ELF-1 (cell line): Measurements from ENCODE around the gene ZMPSTE24.

Experiments
- DNase-seq: peaks from one replicate; pipeline ENCODE4 v3.0.0-alpha.2; 2016; ENCODE audit warnings: low read depth, low spot score

The ZMPSTE24 gene

DNA sequence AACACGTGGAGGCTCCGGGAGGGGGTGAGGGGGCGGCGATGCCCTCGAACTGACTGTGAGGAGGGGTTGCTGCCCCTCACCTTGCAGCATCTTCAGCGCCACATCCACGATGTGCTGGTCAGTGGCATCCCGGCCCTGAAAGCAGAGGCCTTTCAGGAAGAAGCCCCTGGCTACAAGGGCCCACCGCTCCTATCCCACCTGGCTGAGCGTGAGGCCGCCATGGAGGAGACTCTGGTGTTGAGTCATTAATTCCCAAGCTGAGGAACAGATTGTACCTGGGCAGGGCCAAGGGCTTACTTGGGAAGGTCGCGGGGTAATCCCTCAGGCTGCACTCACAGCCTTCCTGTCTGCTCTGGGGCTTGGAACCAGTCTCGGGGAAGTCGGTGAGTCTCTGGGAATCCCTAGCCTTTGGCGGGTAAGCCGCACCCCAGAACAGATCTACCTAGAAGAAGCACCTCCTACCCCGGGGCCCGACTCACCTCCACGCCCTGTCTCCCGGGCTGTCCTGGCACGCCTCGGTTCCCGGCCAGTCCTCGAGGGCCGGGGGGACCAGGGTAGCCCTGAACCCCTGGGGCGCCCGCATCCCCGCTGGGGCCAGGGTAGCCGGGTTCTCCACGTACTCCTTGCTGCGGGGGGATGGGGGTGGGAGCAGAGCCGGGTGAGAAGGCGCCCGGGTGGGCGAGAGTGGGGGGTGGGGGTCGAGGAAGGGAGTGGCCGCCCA is 45.2 kb downstream of the ZMPSTE24 start:
- DNase-seq: no peak

DNA sequence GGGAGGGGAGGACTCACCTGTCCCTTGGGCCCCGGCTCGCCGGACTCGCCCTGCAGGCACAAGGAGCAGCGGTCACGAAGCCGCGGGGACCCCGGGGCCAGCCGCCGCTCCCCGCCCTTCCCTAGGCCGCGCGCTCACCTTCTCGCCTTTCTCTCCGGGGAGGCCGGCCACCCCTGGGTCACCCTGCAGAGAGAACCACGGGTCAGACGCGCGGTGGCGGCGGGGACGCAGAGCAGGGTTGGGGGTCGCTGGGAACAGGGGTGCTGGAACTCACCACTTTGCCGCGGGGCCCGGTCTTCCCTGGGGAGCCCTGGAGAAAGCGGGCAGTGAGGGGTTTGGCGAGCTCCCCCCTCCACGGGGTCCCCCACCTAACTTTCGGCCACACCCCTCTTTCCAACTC is 45.8 kb downstream of the ZMPSTE24 start:
- no peak for DNase-seq

DNA sequence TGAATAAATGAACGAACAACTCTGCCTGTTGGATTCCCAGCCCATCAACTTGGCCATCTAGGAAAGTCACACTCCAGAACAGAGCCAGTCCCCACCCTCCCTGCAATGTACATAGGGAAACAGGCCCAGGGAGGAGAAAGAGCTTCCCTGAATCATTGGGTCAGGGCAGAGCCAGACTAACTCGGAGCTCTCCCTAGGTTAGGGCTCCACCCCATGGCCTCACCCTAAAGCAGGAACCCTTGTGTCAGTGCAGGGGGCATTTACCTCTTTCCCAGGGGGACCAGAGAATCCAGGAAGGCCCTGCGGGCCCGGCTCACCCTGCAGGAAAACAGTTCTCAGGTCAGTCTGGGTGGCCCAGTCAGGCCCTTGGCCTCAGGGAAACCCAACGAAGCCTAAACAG is 47.4 kb downstream of the ZMPSTE24 start:
- DNase-seq: peak; percentile 54

DNA sequence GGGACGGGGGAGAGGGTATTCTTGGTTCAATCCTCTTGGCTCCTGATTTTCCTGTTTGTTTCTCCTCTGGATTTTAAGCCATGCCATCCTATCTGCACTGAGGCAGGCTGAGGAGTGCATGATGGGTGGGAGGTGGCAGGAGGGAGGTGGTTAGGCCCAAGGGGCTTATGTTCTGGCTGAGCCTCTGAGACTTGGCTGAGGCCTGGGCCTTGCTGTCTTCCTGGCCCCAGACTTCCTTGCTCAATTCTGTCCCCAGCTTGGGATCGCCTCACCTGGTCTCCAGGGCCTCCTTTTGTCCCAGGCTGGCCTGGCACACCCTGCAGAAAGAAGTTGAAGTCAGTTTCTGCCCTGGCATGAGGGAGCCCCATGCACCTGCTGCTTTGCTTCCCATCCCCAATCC is 47.8 kb downstream of the ZMPSTE24 start:
- no peak for DNase-seq

DNA sequence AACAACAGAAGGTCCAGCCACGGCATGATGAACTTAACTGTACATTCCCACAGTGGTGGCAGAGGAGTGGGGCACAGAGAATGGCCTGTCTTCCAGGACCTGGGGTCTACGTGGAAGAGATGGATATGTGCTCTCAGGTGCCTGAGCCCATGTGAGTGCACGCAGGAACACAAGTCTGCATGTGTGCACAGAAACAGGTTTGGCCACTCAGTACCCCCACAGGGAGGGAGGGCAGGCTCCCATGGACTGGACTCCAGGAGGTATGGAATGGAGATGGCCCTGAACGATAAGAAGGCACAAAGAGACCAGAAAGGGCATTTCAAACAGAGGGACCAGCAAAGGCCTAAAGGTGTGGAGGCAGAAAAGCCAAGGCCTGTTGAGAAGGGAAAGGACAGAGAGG is 48.3 kb downstream of the ZMPSTE24 start:
- DNase-seq: peak; percentile 41

DNA sequence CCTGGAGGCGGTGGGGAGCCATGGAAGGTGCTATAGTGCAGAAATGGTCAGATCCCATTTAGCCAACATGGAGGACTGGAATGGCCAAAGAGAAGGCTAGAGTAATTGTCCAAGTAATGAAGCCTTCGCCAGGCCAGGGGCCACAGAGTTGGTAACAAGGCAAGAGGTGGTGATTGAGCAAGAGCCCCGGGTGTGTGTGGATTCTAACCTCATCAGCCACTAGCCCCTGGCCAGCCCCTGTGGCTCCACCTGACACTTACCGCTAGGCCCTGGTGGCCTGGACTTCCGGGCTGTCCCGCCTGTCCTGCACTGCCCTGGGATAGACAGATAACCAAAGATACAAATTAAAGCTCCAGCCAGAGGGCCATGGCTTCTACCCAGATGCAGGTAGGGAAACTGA is 49.1 kb downstream of the ZMPSTE24 start:
- no peak for DNase-seq

DNA sequence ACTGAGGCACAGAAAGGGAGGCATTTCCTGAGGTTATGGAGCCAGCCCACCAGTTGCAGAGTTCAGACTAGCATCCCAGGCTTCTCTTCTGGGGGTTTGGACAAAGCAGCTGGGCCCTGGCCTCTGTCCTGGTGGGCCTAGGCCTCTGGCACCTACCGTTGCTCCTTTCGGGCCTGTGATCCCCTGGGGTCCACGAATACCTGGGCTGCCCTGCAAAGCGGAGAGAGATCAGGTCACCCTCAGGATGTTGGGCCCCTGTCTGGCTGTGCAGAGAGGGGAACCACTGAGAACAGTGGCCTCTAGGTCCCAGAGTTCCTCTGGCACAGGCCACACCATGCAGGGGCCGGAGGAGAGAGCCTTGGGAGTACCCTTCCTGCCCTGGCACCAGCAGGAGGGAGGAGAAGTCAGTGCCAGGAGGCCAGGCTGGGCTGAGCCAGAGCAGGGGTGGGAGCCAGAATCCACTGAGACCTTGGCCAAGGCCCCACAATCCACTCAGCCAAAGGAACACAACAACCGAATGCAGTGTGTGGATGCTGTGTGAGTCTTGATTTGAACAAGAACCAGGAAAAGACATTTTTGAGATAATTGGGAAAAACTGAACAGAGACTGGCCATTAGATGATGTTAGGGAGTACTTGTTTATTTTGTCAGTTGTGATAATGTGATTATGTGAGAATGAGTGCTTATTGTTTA is 50.1 kb downstream of the ZMPSTE24 start:
- DNase-seq: no peak

DNA sequence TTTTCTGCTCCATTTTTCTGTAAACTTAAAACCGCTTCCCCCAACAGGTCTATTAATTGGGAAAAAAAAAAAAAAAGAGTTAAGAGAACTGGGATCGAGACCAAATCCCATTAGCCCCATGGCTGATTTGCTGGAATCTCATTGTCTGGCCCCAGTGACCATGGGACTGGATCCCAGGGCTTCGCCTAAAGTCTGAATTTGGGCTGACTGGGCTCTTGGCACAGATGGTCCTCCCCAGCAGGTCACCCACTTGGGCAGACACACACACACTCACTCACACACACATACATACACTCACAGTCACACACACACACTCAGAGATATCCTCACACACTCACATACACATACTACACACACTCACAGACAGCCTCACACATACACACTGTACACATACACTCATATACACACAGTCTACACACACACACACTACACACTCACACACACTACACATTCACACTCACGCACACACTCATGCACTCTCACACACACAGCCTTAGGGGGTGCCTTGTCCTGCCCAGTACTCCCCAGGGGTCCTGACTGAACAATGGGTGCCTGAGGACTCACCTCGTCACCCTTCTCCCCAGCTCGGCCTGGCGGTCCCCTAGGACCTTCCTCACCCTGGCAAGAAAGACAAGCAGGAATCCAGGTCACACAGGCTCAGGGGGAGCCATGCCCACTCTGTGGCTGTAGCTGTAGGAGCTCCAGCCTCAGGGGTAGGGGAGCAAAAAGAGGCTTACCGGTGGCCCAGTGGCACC is 51.5 kb downstream of the ZMPSTE24 start:
- DNase-seq: no peak

DNA sequence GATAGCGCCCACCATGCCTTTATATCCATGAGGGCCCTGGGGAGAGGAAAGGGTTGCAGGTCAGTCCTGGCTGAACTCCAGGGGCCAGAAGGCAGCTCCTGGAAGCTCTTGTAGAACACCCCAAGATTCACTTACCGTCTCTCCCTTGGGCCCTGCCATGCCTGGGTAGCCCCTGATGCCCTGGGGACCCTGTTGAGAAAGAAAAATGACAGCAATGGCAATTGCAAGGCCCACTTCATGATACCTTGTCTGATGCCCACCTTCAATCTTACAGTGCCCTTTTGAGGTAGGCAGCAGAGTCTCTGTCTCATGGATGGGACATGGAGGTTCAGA is 52.1 kb downstream of the ZMPSTE24 start:
- DNase-seq: no peak

DNA sequence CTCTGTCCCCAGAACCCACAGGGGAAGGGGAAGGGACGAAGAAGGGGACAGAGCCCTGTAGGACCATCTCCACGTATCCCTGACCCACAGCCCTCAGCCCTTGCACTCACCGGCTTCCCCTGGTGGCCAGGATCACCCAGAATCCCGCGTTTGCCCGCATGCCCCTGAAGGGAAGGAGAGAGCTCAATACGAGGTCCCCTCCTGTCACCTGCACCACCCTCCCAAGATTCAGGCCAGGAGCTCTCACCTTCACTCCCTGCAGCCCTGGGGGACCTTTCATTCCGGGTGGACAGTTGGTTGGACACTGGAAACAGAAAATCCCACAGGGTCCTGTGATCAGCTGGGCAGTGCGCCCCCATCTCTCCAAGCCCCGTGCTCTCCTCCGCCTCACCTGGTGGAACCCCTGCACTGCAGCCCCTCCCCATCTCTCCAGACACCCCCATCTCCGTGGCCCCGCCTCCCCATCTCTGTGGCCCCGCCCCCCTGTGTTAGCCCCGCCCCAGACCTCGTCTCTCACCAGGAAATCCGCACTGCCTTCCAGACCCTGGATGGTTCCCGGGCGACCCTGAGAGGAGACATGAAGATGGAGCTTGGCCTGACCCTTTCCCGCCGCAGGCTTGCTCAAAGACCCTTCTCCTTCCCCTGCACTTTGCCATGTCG is 53.1 kb downstream of the ZMPSTE24 start:
- DNase-seq: no peak

DNA sequence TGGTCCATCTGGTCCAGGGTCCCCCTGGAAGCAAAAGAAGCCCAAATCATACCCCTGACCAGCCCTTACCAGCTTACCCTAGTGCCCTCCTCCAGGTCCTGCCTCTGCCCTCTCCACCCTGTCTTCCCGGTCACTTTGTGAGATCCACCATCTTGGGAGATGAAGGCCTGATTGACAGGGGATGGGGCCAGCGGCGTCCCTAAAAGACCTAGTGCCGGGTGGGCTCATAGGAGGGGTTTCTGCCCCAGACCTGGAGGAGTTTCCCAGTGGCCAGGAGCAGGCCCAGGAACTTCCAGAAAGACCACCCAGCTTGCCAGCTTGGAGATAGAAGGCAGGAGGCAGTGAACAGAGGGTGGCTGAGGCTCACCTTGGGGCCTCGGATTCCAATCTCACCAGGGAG is 53.7 kb downstream of the ZMPSTE24 start:
- no peak for DNase-seq

DNA sequence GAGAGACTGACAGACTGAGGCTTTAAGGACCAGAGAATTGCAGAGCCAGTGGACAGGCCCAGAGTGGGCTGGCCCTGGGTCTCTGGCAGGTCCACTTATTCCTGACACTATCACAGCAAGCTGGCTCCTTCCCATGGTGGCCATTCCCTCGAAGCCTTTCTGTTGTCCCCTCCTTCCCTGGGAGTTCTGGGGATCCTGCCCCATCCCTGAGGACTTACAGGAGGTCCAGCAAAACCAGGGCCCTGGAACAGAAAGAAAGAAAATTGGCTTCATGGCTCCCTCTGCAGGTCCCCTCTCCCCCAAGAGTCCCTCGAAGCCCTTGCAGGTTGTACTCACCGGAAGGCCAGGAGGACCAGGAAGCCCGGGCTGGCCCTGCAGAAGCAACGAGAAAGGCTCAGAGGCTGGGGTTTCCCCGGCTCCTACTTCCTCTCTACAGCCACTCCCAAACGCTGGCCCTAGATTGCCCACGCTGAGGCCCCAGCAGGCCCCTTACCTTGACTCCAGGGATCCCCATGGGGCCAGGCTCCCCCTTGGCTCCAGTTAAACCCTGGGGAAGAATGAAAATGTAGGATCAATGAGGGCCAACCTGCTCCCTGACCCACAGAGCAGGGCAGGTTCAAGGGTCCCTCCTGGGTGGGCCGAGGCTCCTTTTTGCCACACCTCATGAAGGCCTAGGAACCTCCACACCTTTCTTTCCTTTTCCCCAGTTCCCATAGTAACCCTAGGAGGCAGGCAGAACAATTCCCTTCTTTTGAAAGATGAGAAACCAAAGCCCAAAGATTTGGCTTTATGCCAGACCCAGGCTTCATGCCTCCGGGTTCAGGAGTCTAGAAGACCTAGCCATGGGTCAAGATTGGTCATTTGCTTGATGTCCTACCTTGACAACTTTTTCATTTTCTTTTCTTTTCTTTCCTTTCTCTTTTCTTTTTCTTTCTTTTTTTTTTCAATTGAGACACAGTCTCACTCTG is 54.5 kb downstream of the ZMPSTE24 start:
- no peak for DNase-seq

DNA sequence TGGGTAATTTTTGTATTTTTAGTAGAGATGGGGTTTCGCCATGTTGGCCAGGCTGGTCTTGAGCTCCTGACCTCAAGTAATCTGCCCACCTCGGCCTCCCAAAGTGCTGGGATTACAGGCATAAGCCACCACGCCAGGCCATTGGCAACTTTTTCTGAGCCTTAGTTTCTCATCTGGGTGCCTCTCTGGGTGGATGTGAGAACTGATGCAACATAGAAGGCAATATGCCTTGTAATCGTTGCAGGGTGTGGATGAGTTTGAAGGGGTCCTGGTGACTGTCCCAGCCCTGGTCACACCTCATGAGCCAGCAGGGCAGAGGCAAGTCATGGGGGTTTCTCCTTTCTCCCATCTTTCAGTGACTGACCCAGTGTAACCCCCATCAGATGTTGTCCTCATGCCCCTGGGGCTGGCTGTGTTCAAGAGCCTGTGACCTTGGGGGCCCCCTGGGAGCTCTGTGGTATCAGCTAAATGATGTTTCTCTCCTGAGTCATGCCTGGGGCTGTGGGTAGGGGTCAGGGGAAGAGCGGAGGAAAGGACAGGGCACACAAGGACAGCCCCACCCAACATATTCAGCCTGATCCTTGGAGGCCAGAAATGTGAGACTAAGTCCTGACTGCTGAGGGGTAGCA is 55.4 kb downstream of the ZMPSTE24 start:
- DNase-seq: no peak

DNA sequence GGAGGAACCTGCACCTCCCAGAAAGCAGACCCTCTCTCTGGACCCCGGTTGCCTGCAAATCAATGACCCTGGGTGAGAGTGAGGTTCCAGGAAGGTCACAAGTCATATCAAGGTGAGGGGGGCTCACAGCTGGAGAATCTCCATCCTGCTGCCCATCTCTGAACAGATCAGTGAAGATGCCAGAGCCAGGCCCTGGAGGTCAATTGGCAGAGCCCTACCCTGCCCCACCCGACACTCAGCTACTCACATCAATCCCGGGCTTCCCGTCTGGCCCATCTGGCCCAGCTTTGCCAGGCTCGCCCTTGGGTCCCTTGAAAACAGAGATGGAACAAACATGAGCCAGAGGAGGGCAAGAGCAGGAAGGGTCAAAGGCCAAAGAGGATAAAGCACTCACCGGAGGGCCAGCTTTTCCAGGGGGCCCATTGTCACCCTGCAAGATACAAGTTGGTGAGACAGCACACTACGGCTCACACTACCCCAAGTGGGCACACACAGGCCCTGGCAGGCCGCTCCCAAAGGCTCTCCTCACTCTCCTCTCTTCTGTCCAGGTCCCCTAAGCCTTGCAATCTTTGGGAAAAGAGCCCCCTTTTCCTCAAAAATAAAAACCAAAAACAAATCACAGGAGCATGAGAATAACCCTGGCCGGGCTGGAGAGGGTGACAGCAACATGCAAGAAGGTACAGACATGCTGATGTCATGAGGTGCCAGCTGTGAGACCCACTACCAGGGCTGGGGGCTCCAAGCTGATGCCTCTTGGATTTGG is 56.1 kb downstream of the ZMPSTE24 start:
- DNase-seq: peak; percentile 5

DNA sequence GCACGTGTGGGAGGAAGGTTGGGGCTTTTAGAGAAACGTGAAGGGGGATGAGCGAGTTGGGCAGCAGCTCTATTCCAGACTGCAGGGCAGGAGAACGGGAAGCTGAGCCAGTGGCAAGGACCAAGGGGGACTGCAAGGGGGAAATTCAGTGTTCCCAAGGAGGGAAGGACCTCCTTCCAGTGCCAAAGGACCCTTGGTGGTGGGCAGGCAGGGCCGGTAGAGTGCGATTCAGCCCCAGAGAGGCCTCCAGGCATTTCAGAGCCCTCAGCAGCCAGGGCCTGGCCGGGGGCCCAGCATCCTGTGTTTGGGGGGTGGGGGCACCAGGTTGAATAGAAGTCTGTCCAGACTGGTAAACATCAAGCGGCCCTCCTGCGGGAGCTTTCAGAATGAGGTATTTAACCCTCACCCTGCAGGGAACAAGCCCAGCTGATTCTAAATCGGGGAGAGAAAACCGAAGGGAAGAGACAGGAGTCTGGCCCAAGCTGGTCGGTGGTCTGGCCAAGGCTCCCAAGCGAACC is 56.7 kb downstream of the ZMPSTE24 start:
- no peak for DNase-seq

DNA sequence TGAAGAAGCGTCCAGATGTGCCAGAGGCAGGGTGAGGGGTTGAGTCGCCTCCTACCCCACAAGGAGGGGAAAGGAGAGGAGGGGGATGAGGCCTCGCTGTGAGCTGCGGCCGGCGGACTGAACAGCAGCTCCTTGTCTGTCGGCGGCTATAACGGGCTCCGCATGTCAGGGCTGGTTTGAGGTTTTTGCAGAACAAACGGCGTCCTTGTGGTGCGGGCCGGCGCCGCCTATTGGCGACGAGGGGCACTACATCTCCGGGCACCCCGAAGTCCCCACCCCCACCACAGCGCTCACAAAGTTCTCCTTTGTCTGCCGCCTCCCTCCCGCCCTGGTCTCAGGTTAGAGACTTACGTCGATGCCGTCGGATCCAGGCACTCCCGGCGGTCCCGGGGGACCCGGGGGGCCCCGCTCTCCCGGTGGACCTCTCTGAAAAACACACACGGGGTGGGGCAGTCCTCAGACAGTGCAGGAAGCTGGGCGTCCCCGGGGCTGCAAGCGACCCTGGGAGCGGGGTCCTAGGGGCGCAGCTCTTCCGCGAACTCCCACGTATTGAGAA is 57.3 kb downstream of the ZMPSTE24 start:
- peak; percentile 97 for DNase-seq

DNA sequence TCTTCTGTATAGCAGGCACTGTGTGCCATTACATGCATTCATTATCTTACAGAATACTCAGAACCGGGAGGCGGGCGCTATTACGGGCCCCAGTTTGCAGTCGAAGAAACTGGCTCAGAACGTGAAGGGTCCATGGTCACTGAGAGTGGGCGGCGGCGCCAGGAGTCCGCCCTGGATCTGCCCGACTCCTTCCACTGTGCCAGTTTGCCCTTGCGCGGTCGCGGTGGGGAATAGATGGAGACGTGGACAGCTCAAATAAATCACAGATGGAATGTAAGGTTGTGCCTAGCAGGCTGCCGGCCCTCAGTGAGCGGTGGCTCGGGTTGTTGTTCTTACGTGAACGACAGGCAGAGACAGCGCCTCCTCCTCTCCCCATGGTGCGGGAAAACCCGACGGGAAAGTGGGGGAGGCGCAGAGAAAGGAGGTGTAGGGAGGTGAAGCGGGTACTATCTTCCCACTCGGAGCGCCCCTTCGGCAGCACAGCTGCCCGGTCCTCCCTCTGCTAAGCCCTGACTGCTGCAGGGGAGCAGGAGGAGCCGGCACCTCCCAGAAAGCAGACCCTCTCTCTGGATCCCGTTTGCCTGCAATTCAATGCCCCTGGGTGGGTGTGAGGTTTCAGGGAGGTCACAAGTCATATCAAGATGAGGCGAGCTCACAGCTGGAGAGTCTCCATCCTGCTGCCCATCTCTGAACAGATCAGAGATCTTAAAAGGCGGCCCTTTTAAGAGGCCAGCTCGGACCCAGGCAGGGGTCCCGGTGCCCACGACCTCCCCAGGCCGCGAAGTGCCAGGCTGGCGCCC is 58.0 kb downstream of the ZMPSTE24 start:
- DNase-seq: peak; percentile 63

DNA sequence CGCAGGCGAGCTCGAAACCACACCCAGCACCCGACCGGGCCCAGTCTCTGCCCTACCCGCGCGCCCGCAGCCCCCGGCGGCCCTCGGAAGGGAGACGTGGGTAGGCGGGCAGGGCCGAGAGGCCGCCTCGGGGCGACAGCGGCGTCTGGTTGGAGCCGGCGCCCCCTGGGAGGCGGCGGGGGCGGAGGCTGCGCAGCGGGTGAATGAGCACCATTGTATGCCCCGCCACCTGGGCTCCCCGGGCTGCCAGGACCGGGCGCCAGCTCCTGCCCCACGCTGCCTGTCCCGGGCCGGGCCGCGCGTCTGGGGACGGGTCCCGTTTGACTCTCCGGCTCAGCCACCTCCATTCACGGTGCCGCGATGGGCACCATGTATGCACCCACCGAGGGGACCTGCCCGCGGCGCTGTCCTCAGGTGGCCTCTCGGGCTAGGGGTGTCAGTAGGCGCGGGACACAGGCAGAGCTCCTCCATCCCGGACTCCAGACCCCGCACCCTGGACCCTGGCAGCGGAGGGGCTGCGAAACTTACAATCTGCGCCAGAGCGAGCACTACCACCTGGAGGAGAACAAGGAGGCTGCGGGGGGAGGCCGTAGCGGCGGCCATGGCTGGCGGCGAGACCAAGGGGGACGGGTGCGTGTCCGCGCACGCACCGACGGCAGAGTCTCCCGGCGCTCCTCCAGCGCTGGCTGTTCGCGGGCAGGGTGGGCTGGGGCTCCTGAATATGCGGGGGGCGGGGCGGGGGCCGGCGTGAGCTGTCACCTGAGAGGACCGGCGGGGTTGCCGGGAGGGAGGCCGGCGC is 58.8 kb downstream of the ZMPSTE24 start, which contains the start of gene COL9A2:
Gene COL9A2, minus strand, starts transcription at position 692 of the 799 bp plus-strand sequence. Its CDS starts 89 bp downstream, at position 603.
- peak; percentile 53 for DNase-seq
